Suprapubic skin (tissue), 4 donors: ENCODE results near the gene CHPF. TPM values are rescaled to one million over a fixed set of nuclear protein-coding genes. Genes with fewer than 3 reads are reported as not detected.

ENCODE experiments used
- DNase-seq, 2 donors: peaks; one replicate each; pipeline ENCODE4 v3.0.0-alpha.2; 2019; ENCODE audit warnings: low spot score in 2 of 2
- H3K27ac ChIP-seq: fragments of 200-600 bp; sonication (generic); one replicate; pipeline ENCODE4 v1.5.1; 2019
- H3K27me3 ChIP-seq: fragments of 200-600 bp; sonication (generic); one replicate; pipeline ENCODE4 v1.5.1; 2019
- H3K36me3 ChIP-seq: fragments of 200-600 bp; sonication (generic); one replicate; pipeline ENCODE4 v1.5.1; 2019
- H3K4me1 ChIP-seq: fragments of 200-600 bp; sonication (generic); one replicate; pipeline ENCODE4 v1.5.1; 2019
- H3K4me3 ChIP-seq: fragments of 200-600 bp; sonication (generic); one replicate; pipeline ENCODE4 v1.5.1; 2019; ENCODE audit warnings: mild to moderate bottlenecking
- H3K9me3 ChIP-seq: fragments of 200-600 bp; sonication (generic); one replicate; pipeline ENCODE4 v1.5.1; 2019
- CTCF ChIP-seq, 2 donors: fragments of 200-600 bp in 1 of 2; fragments of 450-650 bp in 1 of 2; sonication (generic) in 1 of 2; IDR thresholded peaks; one replicate each; pipeline ENCODE4 v1.5.1; 2016 to 2019; ENCODE audit warnings: antibody characterized with exemption in 2 of 2, mild to moderate bottlenecking in 1 of 2, moderate library complexity in 1 of 2
- EP300 ChIP-seq: sonication (generic); formaldehyde crosslinking; IDR thresholded peaks from one replicate; pipeline ENCODE4 v1.6.1; 2017; ENCODE audit warnings: antibody characterized with exemption
- POLR2A ChIP-seq, 2 donors: fragments of 450-650 bp; IDR thresholded peaks; one replicate each; pipeline ENCODE4 v1.6.1; 2017; ENCODE audit warnings: antibody characterized with exemption in 2 of 2, mild to moderate bottlenecking in 2 of 2, moderate library complexity in 2 of 2
- POLR2AphosphoS5 ChIP-seq, 3 donors: sonication (generic); formaldehyde crosslinking; IDR thresholded peaks; one replicate each; pipeline ENCODE4 v1.6.1; 2017; ENCODE audit warnings: antibody characterized with exemption in 3 of 3
- WGBS: methylation state at CpG from one replicate; pipeline ENCODE4 v1.1.5; 2018; 5-methylcytosine and 5-hydroxymethylcytosine counted together
- total RNA-seq, 4 donors: library from RNA; depleted of rRNA; stranded (reverse); fragments of >200 nt; gene quantifications; one replicate each; pipeline ENCODE4 v1.1.0, GENCODE V29; 2016

Gene CHPF
- total RNA-seq, 4 donors from 2014 or later, result 28.8 to 62.1 (median 49.3) TPM

GRCh38 chr2:219502618-219503017, 41.0 kb downstream of the CHPF start:
- H3K27ac ChIP-seq, result no peak overlapping the region
- H3K4me1 ChIP-seq, result peaks cover 20% of the 10 kb centered on the region
- TF ChIP-seq CTCF (IDR thresholded peaks at IDR 0.05) (no peak), POLR2A (IDR thresholded peaks at IDR 0.05) (no peak), EP300 (no peak), POLR2AphosphoS5 (IDR thresholded peaks at IDR 0.05) (no peak)
- peaks cover 47% of the 10 kb centered on the region for H3K36me3 ChIP-seq
- H3K9me3 ChIP-seq, result no peaks in the 10 kb centered on the region
- peaks cover 4% of the 10 kb centered on the region for H3K27me3 ChIP-seq
- no peak overlapping the region for H3K4me3 ChIP-seq
- DNase-seq, result no peak

DNA sequence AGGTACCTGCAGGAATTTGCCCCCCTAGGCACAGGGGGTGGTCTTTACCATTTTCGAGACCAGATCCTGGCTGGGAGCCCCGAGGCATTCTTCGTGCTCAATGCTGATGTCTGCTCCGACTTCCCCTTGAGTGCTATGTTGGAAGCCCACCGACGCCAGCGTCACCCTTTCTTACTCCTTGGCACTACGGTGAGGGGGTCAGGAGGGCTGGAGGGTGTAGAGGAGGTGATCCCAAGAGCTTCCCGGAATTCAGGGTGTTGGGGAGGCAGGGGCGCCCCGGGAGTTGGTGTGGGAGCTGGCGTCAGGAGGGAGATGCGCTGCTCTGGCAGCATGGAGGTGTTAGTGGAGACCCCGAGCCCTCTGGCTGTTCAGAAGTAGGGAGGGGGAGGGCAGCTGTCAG, 41.8 kb downstream of the CHPF start:
- no peak overlapping the region for H3K27ac ChIP-seq
- H3K4me1 ChIP-seq, result peaks cover 28% of the 10 kb centered on the region
- H3K27me3 ChIP-seq, result peaks cover 12% of the 10 kb centered on the region
- peaks cover 39% of the 10 kb centered on the region for H3K36me3 ChIP-seq
- TF ChIP-seq CTCF (IDR thresholded peaks at IDR 0.05) (no peak), POLR2AphosphoS5 (IDR thresholded peaks at IDR 0.05) (no peak), EP300 (no peak), POLR2A (IDR thresholded peaks at IDR 0.05) (no peak)
- H3K4me3 ChIP-seq, result no peak overlapping the region
- DNase-seq, result no peak
- 94% methylated on average over 12 of the region's 14 CpGs for WGBS
- no peaks in the 10 kb centered on the region for H3K9me3 ChIP-seq

DNA sequence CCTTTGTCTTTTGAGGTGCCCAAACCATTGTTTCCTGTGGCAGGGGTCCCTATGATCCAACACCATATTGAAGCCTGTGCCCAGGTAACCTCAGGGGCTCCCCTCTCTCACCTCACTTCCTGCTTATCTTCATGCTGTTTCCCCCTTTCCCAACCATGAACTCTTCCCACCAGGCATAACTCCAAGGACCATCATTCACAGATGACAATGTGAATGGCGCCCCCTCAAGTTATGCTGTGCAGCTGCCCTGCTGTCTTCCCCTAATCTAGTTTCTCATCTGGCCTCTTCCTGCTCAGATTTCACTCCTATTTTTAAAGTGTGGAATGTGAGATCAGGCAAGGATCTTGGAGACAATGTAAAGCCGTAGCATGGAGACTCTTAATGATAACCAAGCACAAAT, 43.5 kb downstream of the CHPF start:
- H3K27ac ChIP-seq, result no peak overlapping the region
- H3K9me3 ChIP-seq, result no peaks in the 10 kb centered on the region
- H3K27me3 ChIP-seq, result peaks cover 27% of the 10 kb centered on the region
- WGBS, result 93% methylated on average over 2 of the region's 2 CpGs
- H3K4me3 ChIP-seq, result no peak overlapping the region
- peaks cover 22% of the 10 kb centered on the region for H3K36me3 ChIP-seq
- peaks cover 33% of the 10 kb centered on the region for H3K4me1 ChIP-seq
- no peak for TF ChIP-seq CTCF (IDR thresholded peaks at IDR 0.05)
- TF ChIP-seq POLR2A (IDR thresholded peaks at IDR 0.05), result no peak
- no peak for TF ChIP-seq EP300
- TF ChIP-seq POLR2AphosphoS5 (IDR thresholded peaks at IDR 0.05), result no peak
- no peak for DNase-seq

GRCh38 chr2:219499555-219499954, 44.1 kb downstream of the CHPF start:
- no peak overlapping the region for H3K27ac ChIP-seq
- H3K27me3 ChIP-seq, result peaks cover 30% of the 10 kb centered on the region
- peak overlapping the region; percentile 79 for H3K4me3 ChIP-seq
- H3K36me3 ChIP-seq, result peaks cover 16% of the 10 kb centered on the region
- H3K4me1 ChIP-seq, result peaks cover 33% of the 10 kb centered on the region
- TF ChIP-seq POLR2AphosphoS5 (IDR thresholded peaks at IDR 0.05), result no peak
- TF ChIP-seq POLR2A (IDR thresholded peaks at IDR 0.05), result no peak
- no peak for TF ChIP-seq CTCF (IDR thresholded peaks at IDR 0.05)
- no peak for TF ChIP-seq EP300
- no peaks in the 10 kb centered on the region for H3K9me3 ChIP-seq
- DNase-seq, result no peak
- WGBS, result 38% methylated on average over 1 of the region's 1 CpG

DNA sequence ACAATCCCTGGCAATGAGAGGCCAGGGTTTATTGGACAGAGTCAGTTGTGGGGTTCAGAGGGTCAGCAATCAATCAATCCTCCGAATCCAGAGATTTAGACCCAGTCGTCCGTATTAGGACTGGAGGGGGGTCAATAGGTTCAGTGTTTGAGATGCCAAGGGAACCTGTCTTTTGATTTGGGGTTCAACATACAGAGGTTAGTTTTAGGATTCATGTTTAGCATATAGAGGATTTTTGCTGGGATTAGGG, 44.6 kb downstream of the CHPF start:
- H3K4me1 ChIP-seq, result peaks cover 33% of the 10 kb centered on the region
- 0% methylated on average over 3 of the region's 3 CpGs for WGBS

More for the DNA sequence above, 44.6 kb downstream of the CHPF start:
- TF ChIP-seq CTCF (IDR thresholded peaks at IDR 0.05), result no peak
- no peak for TF ChIP-seq POLR2AphosphoS5 (IDR thresholded peaks at IDR 0.05)
- TF ChIP-seq POLR2A (IDR thresholded peaks at IDR 0.05), result no peak
- no peak for TF ChIP-seq EP300
- Histone ChIP-seq H3K4me3 (peak overlapping the region; percentile 79), H3K27ac (peak overlapping the region; percentile 86), H3K27me3 (peaks cover 36% of the 10 kb centered on the region), H3K36me3 (peaks cover 11% of the 10 kb centered on the region), H3K9me3 (no peaks in the 10 kb centered on the region)
- DNase-seq, result no peak
